HepG2 (cell line): Measurements from ENCODE around the gene IL27RA. TPM values are rescaled to one million over a fixed set of nuclear protein-coding genes. Genes with fewer than 3 reads are reported as not detected.

Experiments
- YEATS2 ChIP-seq: sonication (generic); formaldehyde crosslinking; IDR thresholded peaks from 2 replicates; pipeline ENCODE4 v1.4.0; 2020; ENCODE audit warnings: missing genetic modification reagents, borderline replicate concordance
- polyA plus RNA-seq, 8 experiments: library from polyadenylated mRNA; depleted of rRNA in 3 of 8; stranded (reverse) in 7 of 8; unstranded in 1 of 8; fragments of >200 nt; fragmentation: Illumina TruSeq in 4 of 8; extraction: Trizol in 4 of 8; gene quantifications; 2 replicates each; pipeline versions ENCODE4 v1.2.1 to v1.2.3, GENCODE V29; 2011 to 2016; ENCODE audit warnings: low read depth in 4 of 8, missing spikeins in 1 of 8, mixed read lengths in 1 of 8; ENCODE audit not compliant: insufficient read depth in 1 of 8
- total RNA-seq, 5 experiments: library from RNA; depleted of rRNA; stranded (reverse); fragments of >200 nt; fragmentation: Illumina TruSeq; extraction: Trizol; gene quantifications; 2 replicates each; pipeline ENCODE4 v1.2.3, GENCODE V29; 2016; ENCODE audit warnings: low read depth in 1 of 5
- TF ChIP-seq, protein P1 (sequence below), 2 experiments: fragments of 450-650 bp in 1 of 2; sonication (generic) in 1 of 2; formaldehyde crosslinking in 1 of 2; IDR thresholded peaks; 2 replicates each; pipeline versions ENCODE4 v1.6.1 to v1.8.0; 2016 to 2022; ENCODE audit warnings: antibody characterized with exemption in 1 of 2, mild to moderate bottlenecking in 1 of 2, missing genetic modification reagents in 1 of 2

Gene IL27RA
- total and polyA plus RNA-seq, 2 of the 13 experiments (the other 11 are each of a cell fraction or from before 2014, with no cell fraction given), result 3.5 to 8.1 TPM

DNA sequence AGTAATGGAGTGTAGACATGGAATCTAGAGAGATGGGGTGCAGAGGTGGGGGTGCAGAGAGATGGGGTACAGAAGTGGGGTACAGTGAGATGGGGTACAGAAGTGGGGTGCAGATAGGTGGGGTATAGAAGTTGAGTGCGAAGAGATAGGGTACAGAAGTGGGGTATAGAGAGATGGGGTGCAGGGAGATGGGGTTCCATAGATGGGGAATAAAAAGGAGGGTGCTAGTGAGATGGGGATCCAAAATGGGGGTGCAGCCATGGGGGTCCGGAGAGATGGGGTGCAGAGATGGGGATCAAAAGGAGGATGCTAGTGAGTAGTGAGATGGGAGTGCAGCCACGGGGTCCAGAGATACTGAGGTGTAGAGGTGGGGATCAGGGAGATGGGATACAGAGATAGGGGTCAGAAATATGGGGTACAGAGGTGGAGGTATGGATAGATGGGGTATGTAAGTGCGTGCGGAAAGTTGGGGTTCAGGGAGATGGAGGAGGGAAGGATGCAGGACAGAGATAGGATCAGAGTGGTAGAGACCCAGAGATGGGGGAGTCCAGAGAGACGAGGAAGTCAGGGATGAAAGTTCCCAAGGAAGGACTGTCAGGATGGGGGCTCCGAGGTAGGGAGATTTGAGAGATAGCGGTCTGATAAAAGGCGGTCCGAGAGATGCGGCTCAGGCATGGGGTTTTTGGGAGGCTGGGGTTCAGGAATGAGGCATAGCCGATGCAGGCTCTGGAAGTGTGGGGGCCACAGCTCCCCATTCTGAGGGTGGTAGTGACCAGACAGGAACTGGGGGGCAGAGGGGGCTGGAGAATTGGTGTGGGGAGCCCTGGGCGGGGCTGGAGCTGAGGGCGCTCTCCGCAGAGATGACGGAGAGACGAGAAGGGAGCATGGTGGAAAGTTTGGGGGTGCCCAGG is 26.9 kb downstream of the IL27RA start (continued):
- TF ChIP-seq, protein P1, sequence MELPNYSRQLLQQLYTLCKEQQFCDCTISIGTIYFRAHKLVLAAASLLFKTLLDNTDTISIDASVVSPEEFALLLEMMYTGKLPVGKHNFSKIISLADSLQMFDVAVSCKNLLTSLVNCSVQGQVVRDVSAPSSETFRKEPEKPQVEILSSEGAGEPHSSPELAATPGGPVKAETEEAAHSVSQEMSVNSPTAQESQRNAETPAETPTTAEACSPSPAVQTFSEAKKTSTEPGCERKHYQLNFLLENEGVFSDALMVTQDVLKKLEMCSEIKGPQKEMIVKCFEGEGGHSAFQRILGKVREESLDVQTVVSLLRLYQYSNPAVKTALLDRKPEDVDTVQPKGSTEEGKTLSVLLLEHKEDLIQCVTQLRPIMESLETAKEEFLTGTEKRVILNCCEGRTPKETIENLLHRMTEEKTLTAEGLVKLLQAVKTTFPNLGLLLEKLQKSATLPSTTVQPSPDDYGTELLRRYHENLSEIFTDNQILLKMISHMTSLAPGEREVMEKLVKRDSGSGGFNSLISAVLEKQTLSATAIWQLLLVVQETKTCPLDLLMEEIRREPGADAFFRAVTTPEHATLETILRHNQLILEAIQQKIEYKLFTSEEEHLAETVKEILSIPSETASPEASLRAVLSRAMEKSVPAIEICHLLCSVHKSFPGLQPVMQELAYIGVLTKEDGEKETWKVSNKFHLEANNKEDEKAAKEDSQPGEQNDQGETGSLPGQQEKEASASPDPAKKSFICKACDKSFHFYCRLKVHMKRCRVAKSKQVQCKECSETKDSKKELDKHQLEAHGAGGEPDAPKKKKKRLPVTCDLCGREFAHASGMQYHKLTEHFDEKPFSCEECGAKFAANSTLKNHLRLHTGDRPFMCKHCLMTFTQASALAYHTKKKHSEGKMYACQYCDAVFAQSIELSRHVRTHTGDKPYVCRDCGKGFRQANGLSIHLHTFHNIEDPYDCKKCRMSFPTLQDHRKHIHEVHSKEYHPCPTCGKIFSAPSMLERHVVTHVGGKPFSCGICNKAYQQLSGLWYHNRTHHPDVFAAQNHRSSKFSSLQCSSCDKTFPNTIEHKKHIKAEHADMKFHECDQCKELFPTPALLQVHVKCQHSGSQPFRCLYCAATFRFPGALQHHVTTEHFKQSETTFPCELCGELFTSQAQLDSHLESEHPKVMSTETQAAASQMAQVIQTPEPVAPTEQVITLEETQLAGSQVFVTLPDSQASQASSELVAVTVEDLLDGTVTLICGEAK (IDR thresholded peaks at IDR 0.05), result no peak
- TF ChIP-seq, protein P1 (CRISPR knock-in tag; IDR thresholded peaks at IDR 0.05), result no peak
- no peak for TF ChIP-seq YEATS2 (CRISPR knock-in tag)
